ENCODE measurements around the gene ZBTB4. TPM values are rescaled to one million over a fixed set of nuclear protein-coding genes. Genes with fewer than 3 reads are reported as not detected.
A peak's percentile ranks its signal among the peaks of the same experiment; 100 is the strongest.

ZBTB4 gene
- total and polyA plus RNA-seq, 2 donors from 2014 or later, result 23.2 to 64.8 TPM

DNA sequence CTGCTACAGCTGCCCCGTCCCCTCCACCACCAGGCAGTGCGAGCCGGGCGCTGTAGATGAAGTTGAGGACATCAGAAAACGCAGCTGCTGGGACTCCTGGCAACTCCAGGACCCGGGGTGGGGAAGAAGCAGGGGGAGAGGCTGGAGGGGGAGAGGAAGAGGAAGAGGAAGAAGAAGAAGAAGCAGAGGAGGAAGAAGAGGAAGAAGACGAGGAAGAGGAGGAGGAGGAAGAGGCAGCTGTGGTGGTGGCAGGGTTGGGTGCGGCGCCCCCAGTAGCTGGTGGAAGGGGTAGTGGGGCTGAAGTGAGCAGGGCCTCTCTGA is 13.2 kb downstream of the ZBTB4 start:
- Histone ChIP-seq H3K9ac (ENCODE audit: low read length in 3 of 3) (no peak overlapping the region), H3K4me1 (ENCODE audit: control insufficient read depth in 2 of 3, insufficient read depth in 2 of 3, low read depth in 1 of 3, low read length in 3 of 3) (peaks cover 0 to 6% (median 4%) of the 10 kb centered on the region in 3 donors), H3K27me3 (ENCODE audit: control insufficient read depth, insufficient read depth, low read length) (no peaks in the 10 kb centered on the region), H3K36me3 (ENCODE audit: control insufficient read depth in 2 of 3, insufficient read depth in 3 of 3, low read length in 3 of 3) (peaks cover 0 to 9% (median 5%) of the 10 kb centered on the region in 3 donors), H3K9me3 (ENCODE audit: control insufficient read depth in 2 of 3, insufficient read depth in 1 of 3, low read length in 3 of 3) (no peaks in the 10 kb centered on the region), H3K4me3 (ENCODE audit: low read length in 3 of 3) (no peak overlapping the region), H3K27ac (ENCODE audit: low read depth in 2 of 2, low read length in 2 of 2) (peak overlapping the region; percentile 55 to 72)
- no peak for FAIRE-seq
- TF ChIP-seq, protein P1, sequence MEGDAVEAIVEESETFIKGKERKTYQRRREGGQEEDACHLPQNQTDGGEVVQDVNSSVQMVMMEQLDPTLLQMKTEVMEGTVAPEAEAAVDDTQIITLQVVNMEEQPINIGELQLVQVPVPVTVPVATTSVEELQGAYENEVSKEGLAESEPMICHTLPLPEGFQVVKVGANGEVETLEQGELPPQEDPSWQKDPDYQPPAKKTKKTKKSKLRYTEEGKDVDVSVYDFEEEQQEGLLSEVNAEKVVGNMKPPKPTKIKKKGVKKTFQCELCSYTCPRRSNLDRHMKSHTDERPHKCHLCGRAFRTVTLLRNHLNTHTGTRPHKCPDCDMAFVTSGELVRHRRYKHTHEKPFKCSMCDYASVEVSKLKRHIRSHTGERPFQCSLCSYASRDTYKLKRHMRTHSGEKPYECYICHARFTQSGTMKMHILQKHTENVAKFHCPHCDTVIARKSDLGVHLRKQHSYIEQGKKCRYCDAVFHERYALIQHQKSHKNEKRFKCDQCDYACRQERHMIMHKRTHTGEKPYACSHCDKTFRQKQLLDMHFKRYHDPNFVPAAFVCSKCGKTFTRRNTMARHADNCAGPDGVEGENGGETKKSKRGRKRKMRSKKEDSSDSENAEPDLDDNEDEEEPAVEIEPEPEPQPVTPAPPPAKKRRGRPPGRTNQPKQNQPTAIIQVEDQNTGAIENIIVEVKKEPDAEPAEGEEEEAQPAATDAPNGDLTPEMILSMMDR (IDR thresholded peaks at IDR 0.05; ENCODE audit: borderline replicate concordance, extremely low read depth, insufficient read depth), result no peak
- intact Hi-C loops (cut with DNase I), result no loop called here
- DNase-seq, result no peak

DNA sequence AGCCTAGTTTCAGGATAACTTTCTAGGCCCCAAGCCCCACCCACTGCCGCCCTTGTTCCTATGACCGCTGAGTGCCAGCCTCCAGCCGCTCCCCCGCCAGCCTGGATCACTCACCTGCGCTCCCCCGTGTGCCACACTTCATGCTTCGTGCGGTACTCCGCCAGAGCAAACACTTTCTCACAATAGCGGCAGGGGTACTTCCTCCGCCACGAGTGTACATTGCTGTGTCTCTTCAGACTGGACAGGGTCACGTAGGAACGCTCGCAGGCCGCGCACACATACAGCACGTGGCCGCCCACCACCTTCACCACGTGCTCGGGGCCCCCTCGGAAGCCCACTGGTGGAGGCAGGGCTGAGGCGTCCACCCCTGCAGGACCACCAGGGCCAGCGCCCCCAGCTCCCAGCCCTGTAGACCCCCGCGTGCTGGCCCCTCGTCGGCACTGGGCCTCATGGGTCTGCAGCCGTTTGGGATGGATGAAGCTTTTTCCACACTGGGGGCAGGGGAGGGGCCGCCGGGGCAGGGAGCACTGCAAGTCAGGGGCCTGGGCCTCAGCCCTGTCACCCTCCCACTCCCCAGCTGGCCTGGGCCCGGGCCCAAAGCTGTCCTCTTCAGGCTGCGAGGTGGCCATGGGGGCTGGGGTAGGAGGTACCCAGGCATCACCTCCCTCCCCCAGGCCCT is 13.7 kb downstream of the ZBTB4 start:
- TF ChIP-seq, protein P1 (IDR thresholded peaks at IDR 0.05; ENCODE audit: borderline replicate concordance, extremely low read depth, insufficient read depth), result no peak
- H3K36me3 ChIP-seq (ENCODE audit: control insufficient read depth in 2 of 3, insufficient read depth in 3 of 3, low read length in 3 of 3), result peaks cover 0 to 9% (median 5%) of the 10 kb centered on the region in 3 donors
- H3K4me1 ChIP-seq (ENCODE audit: control insufficient read depth in 2 of 3, insufficient read depth in 2 of 3, low read depth in 1 of 3, low read length in 3 of 3), result peaks cover 0 to 6% (median 4%) of the 10 kb centered on the region in 3 donors
- FAIRE-seq (no peak), DNase-seq (peak; percentile 64 to 82 (median 78))
- no peak overlapping the region for H3K9ac ChIP-seq (ENCODE audit: low read length in 3 of 3)
- no peaks in the 10 kb centered on the region for H3K27me3 ChIP-seq (ENCODE audit: control insufficient read depth, insufficient read depth, low read length)
- H3K4me3 ChIP-seq (ENCODE audit: low read length in 3 of 3), result no peak overlapping the region
- H3K27ac ChIP-seq (ENCODE audit: low read depth in 2 of 2, low read length in 2 of 2), result peak overlapping the region; percentile 55 to 72
- intact Hi-C loops (cut with DNase I), result no loop called here
- H3K9me3 ChIP-seq (ENCODE audit: control insufficient read depth in 2 of 3, insufficient read depth in 1 of 3, low read length in 3 of 3), result no peaks in the 10 kb centered on the region

DNA sequence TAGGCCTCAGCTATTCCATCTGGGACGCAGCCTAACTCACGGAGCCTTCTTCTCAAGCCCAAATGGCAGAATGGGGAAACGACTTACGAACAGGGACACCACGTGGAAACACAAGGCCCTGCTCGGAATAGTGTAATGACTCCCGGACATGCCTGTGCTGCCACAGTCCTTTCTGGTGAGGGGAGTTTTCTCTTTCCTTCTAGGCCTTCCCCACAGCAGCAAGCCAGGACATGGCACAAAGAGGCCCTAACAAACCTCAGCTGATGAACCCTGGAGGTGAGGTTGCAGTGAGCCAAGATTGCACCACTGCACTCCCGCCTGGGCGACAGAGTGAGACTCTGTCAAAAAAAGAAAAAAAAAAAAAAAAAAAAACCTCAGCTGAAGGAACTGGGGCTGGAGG is 15.3 kb downstream of the ZBTB4 start:
- Histone ChIP-seq H3K4me1 (ENCODE audit: control insufficient read depth in 2 of 3, insufficient read depth in 2 of 3, low read depth in 1 of 3, low read length in 3 of 3) (peaks cover 0 to 6% (median 4%) of the 10 kb centered on the region in 3 donors), H3K9ac (ENCODE audit: low read length in 3 of 3) (no peak overlapping the region), H3K27ac (ENCODE audit: low read depth in 2 of 2, low read length in 2 of 2) (no peak overlapping the region), H3K36me3 (ENCODE audit: control insufficient read depth in 2 of 3, insufficient read depth in 3 of 3, low read length in 3 of 3) (peaks cover 0 to 9% (median 5%) of the 10 kb centered on the region in 3 donors), H3K9me3 (ENCODE audit: control insufficient read depth in 2 of 3, insufficient read depth in 1 of 3, low read length in 3 of 3) (no peaks in the 10 kb centered on the region), H3K4me3 (ENCODE audit: low read length in 3 of 3) (no peak overlapping the region), H3K27me3 (ENCODE audit: control insufficient read depth, insufficient read depth, low read length) (no peaks in the 10 kb centered on the region)
- DNase-seq, result no peak
- FAIRE-seq, result no peak
- TF ChIP-seq, protein P1 (IDR thresholded peaks at IDR 0.05; ENCODE audit: borderline replicate concordance, extremely low read depth, insufficient read depth), result no peak
- intact Hi-C loops (cut with DNase I), result no loop called here

All from kidney (tissue), 14 donors.